Spleen (tissue), 11 donors: Measurements from ENCODE around the gene SSBP4. TPM values are rescaled to one million over a fixed set of nuclear protein-coding genes. Genes with fewer than 3 reads are reported as not detected.

Source experiments
- DNase-seq: peaks from one replicate; pipeline ENCODE4 v3.0.0-alpha.2; 2020
- H3K27ac ChIP-seq, 8 donors: fragments of 200-600 bp; sonication (generic) in 7 of 8; 1 replicate in 4 of 8; 2 replicates in 4 of 8; pipeline versions ENCODE4 v1.5.0 to v1.8.0; 2016 to 2021; ENCODE audit warnings: inconsistent platforms in 4 of 8, mild to moderate bottlenecking in 4 of 8, moderate library complexity in 1 of 8
- H3K27me3 ChIP-seq, 7 donors: fragments of 200-600 bp; sonication (generic) in 6 of 7; replicated peaks in 1 of 7; 1 replicate in 4 of 7; 2 replicates in 3 of 7; pipeline versions ENCODE4 v1.5.0 to v1.8.0; 2016 to 2021; ENCODE audit warnings: inconsistent platforms in 3 of 7, mild to moderate bottlenecking in 1 of 7
- H3K36me3 ChIP-seq, 6 donors: fragments of 200-600 bp; sonication (generic) in 5 of 6; 1 replicate in 4 of 6; 2 replicates in 2 of 6; pipeline versions ENCODE4 v1.5.0 to v1.8.0; 2016 to 2021; ENCODE audit warnings: inconsistent platforms in 2 of 6
- H3K4me1 ChIP-seq, 6 donors: fragments of 200-600 bp; sonication (generic) in 5 of 6; 1 replicate in 3 of 6; 2 replicates in 3 of 6; pipeline versions ENCODE4 v1.5.0 to v1.8.0; 2016 to 2021; ENCODE audit warnings: inconsistent platforms in 3 of 6
- H3K4me3 ChIP-seq, 8 donors: fragments of 200-600 bp; sonication (generic) in 7 of 8; 1 replicate in 4 of 8; 2 replicates in 4 of 8; pipeline versions ENCODE4 v1.5.0 to v1.8.0; 2016 to 2021; ENCODE audit warnings: inconsistent platforms in 4 of 8, mild to moderate bottlenecking in 4 of 8, moderate library complexity in 2 of 8
- H3K9me3 ChIP-seq, 8 donors: fragments of 200-600 bp; sonication (generic) in 7 of 8; 1 replicate in 4 of 8; 2 replicates in 4 of 8; pipeline versions ENCODE4 v1.5.0 to v1.8.0; 2016 to 2021; ENCODE audit warnings: inconsistent platforms in 4 of 8
- POLR2A ChIP-seq, 3 donors: fragments of 450-650 bp; IDR thresholded peaks; one replicate each; pipeline ENCODE4 v1.5.1; 2017; ENCODE audit warnings: antibody characterized with exemption in 3 of 3, mild to moderate bottlenecking in 1 of 3
- POLR2AphosphoS5 ChIP-seq, 3 donors: sonication (generic); formaldehyde crosslinking; IDR thresholded peaks; one replicate each; pipeline ENCODE4 v1.5.1; 2017; ENCODE audit warnings: antibody characterized with exemption in 3 of 3
- WGBS, 5 donors: extraction: QIAGEN DNeasy Blood & Tissue Kit in 3 of 5; methylation state at CpG; one replicate each; pipeline versions ENCODE4 v1.1.5 to v1.1.7; 2013 to 2018; 5-methylcytosine and 5-hydroxymethylcytosine counted together
- intact Hi-C: fragments of 100-400 bp; cut with DNase I; formaldehyde crosslinking; loops from one replicate; pipeline ENCODE4 v1.15.0; 2023; ENCODE audit warnings: low total_unique reads
- polyA plus RNA-seq, 3 donors: library from polyadenylated mRNA; stranded (reverse); fragments of 200-250 nt; gene quantifications; one replicate each; pipeline ENCODE4 v1.2.1, GENCODE V29; 2013
- total RNA-seq, 7 donors: library from RNA; depleted of rRNA in 3 of 7; stranded (reverse); fragments of >200 nt in 3 of 7; fragmentation: NEBNext Ultra II Directional in 4 of 7; extraction: Animal tissue kit (Norgen Biotek cat#: 25700) in 4 of 7; gene quantifications; one replicate each; pipeline versions ENCODE4 v1.1.0 to v1.2.1, GENCODE V29; 2016 to 2021
- TF ChIP-seq, protein P1 (sequence below), 11 experiments: fragments of 200-600 bp in 7 of 11; fragments of 450-650 bp in 4 of 11; sonication (generic) in 4 of 11; IDR thresholded peaks in 8 of 11; conservative IDR thresholded peaks in 3 of 11; 1 replicate in 7 of 11; 2 replicates in 4 of 11; pipeline versions ENCODE4 v1.4.0 to v1.8.0; 2016 to 2021; ENCODE audit warnings: antibody characterized with exemption in 11 of 11, inconsistent platforms in 4 of 11, mild to moderate bottlenecking in 1 of 11
- donor health status: healthy with polysubstance abuse.
- donor health status: DM: no; HTN: no; CAD: no; lungs with moderate emphysema.
- donor health status: DM: no; HTN: no; CAD: no.
- donor health status: Bipolar disorder and iron deficiency.
- donor health status: healthy.
- donor health status: DM: no; HTN: no; CAD: no.
- donor health status: DM: yes; HTN: yes; CAD: no.

SSBP4 gene
- total and polyA plus RNA-seq, 10 donors, result 56.3 to 143 (median 88.6) TPM

GRCh38 chr19:18418029-18418482 lies 1.1 kb upstream of the SSBP4 start:
- WGBS, 5 donors, result 5 to 19% (median 11%) methylated on average over 13 to 30 of the region's 30 CpGs
- Histone ChIP-seq H3K27me3 (peaks cover 0 to 62% (median 11%) of the 10 kb centered on the region in 7 donors), H3K27ac (peak overlapping the region; percentile 64 to 94 (median 90)), H3K36me3 (no peaks in the 10 kb centered on the region), H3K4me1 (peaks cover 74 to 93% (median 85%) of the 10 kb centered on the region in 6 donors), H3K9me3 (no peaks in the 10 kb centered on the region), H3K4me3 (peak overlapping the region in 7 of 8 donors; percentile 33 to 88 (median 39))
- intact Hi-C loops, result no loop called here
- TF ChIP-seq POLR2A (IDR thresholded peaks at IDR 0.05), result no peak
- TF ChIP-seq POLR2AphosphoS5 (IDR thresholded peaks at IDR 0.05), result no peak
- TF ChIP-seq, protein P1, sequence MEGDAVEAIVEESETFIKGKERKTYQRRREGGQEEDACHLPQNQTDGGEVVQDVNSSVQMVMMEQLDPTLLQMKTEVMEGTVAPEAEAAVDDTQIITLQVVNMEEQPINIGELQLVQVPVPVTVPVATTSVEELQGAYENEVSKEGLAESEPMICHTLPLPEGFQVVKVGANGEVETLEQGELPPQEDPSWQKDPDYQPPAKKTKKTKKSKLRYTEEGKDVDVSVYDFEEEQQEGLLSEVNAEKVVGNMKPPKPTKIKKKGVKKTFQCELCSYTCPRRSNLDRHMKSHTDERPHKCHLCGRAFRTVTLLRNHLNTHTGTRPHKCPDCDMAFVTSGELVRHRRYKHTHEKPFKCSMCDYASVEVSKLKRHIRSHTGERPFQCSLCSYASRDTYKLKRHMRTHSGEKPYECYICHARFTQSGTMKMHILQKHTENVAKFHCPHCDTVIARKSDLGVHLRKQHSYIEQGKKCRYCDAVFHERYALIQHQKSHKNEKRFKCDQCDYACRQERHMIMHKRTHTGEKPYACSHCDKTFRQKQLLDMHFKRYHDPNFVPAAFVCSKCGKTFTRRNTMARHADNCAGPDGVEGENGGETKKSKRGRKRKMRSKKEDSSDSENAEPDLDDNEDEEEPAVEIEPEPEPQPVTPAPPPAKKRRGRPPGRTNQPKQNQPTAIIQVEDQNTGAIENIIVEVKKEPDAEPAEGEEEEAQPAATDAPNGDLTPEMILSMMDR (IDR thresholded peaks at IDR 0.05 in 8 of 11, conservative IDR thresholded peaks at IDR 0.05 in 3 of 11), result no peak
- DNase-seq, result peak; percentile 85

GRCh38 chr19:18418483-18419194 lies 559 bp upstream of the SSBP4 start:
- no peak for TF ChIP-seq POLR2AphosphoS5 (IDR thresholded peaks at IDR 0.05)
- TF ChIP-seq, protein P1 (IDR thresholded peaks at IDR 0.05 in 8 of 11, conservative IDR thresholded peaks at IDR 0.05 in 3 of 11), result no peak
- no peak for TF ChIP-seq POLR2A (IDR thresholded peaks at IDR 0.05)
- WGBS, 5 donors, result 22 to 27% (median 23%) methylated on average over 25 to 39 of the region's 39 CpGs
- peak overlapping the region; percentile 64 to 94 (median 90) for H3K27ac ChIP-seq
- no peaks in the 10 kb centered on the region for H3K36me3 ChIP-seq
- DNase-seq, result peak; percentile 86
- peak overlapping the region; percentile 64 to 88 (median 70) for H3K4me3 ChIP-seq
- peaks cover 80 to 95% (median 90%) of the 10 kb centered on the region in 6 donors for H3K4me1 ChIP-seq
- no peaks in the 10 kb centered on the region for H3K9me3 ChIP-seq
- intact Hi-C loops, result no loop called here
- peaks cover 0 to 62% (median 11%) of the 10 kb centered on the region in 7 donors for H3K27me3 ChIP-seq

DNA sequence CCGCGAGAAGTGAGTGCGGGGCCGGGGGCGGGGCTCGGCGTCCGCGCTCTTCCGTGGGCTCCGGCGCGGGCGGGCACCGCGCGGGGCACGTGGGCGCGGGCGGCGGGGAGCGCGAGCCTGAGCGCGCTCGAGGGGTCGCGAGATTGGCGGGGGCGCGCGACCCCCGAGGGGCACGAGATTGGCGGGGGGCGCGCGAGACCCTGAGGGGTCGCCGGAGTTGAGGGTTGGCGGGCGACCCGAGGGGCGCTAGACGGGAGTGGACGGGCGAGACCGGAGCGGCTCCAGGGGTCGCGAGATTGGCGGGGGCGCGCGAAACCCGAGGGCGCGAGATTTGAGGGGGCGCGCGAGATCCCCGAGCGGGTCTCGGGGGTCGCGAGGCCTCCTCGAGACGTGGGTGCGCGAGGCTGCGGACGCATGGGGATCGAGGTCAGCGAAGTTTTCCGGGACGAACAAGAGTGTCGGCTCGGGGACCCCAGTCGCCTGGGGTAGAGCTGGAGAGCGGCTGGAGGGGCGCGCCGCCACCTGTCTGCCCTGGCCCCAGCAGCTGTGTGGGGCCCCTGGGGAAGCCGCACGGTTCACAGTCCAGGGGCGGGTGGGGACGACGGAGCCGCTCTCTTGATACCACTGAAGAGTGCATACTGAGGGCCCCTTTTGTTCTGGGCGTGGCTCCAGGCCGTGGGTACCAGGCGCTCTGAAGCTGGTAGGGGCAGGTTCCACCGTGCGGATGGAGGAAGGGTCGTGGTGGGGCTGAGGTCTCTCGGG lies 682 bp downstream of the SSBP4 start:
- peak; percentile 88 for DNase-seq
- intact Hi-C loops, result no loop called here
- H3K27ac ChIP-seq, result peak overlapping the region; percentile 44 to 94 (median 90)
- no peaks in the 10 kb centered on the region for H3K9me3 ChIP-seq
- TF ChIP-seq POLR2AphosphoS5 (IDR thresholded peaks at IDR 0.05), result peak in 1 of 3 donors; percentile 40
- TF ChIP-seq, protein P1 (IDR thresholded peaks at IDR 0.05 in 8 of 11, conservative IDR thresholded peaks at IDR 0.05 in 3 of 11), result no peak
- WGBS, 5 donors, result 0 to 1% (median 1%) methylated on average over 44 to 97 of the region's 97 CpGs
- H3K4me1 ChIP-seq, result peaks cover 75 to 95% (median 93%) of the 10 kb centered on the region in 6 donors
- peaks cover 0 to 51% (median 11%) of the 10 kb centered on the region in 7 donors for H3K27me3 ChIP-seq
- no peaks in the 10 kb centered on the region for H3K36me3 ChIP-seq
- H3K4me3 ChIP-seq, result peak overlapping the region; percentile 64 to 88 (median 70)
